B cell (primary cell): Measurements from ENCODE around the gene UTS2. TPM values are rescaled to one million over a fixed set of nuclear protein-coding genes. Genes with fewer than 3 reads are reported as not detected.

Experiments used
- ATAC-seq: fragments of 200-7000 bp; cut with Tn5 transposase; one replicate; pipeline ENCODE4 v1.10.0; 2021; ENCODE audit warnings: low read depth, mild to moderate bottlenecking, moderate number of reproducible peaks, moderate library complexity
- CTCF ChIA-PET: fragments of 350-600 bp; sonication (Branson Sonifier 250); formaldehyde crosslinking; loops from one replicate; lab custom pipeline; 2021; ENCODE audit warnings: antibody characterized with exemption, inconsistent platforms; lab: Charles Lee
- POLR2A ChIA-PET: fragments of 350-600 bp; sonication (Branson Sonifier 250); formaldehyde crosslinking; loops from one replicate; lab custom pipeline; 2021; ENCODE audit warnings: antibody characterized with exemption; lab: Charles Lee
- DNase-seq: peaks from one replicate; pipeline ENCODE4 v3.0.0; 2013
- H2AFZ ChIP-seq: 2 replicates; pipeline ENCODE4 v1.6.1; 2012; ENCODE audit warnings: mild to moderate bottlenecking, low read depth, low read length; ENCODE audit not compliant: insufficient read depth, poor library complexity, severe bottlenecking
- H3K27ac ChIP-seq, 2 donors: 1 replicate in 1 of 2; 2 replicates in 1 of 2; pipeline ENCODE4 v1.5.1; 2012 to 2013; ENCODE audit warnings: low read length in 2 of 2, mild to moderate bottlenecking in 2 of 2, moderate library complexity in 1 of 2
- H3K27me3 ChIP-seq, 4 experiments: fragments of 200-600 bp in 1 of 4; sonication (generic) in 1 of 4; replicated peaks in 1 of 4; 1 replicate in 2 of 4; 2 replicates in 2 of 4; pipeline versions ENCODE4 v1.6.1 to v1.7.0; 2013 to 2016; ENCODE audit warnings: low read length in 3 of 4, mild to moderate bottlenecking in 2 of 4, mixed read lengths in 1 of 4, moderate library complexity in 1 of 4; ENCODE audit not compliant: insufficient read depth in 4 of 4, control insufficient read depth in 3 of 4; ENCODE audit errors: control extremely low read depth in 1 of 4
- H3K36me3 ChIP-seq, 2 experiments: replicated peaks in 1 of 2; 1 replicate in 1 of 2; 2 replicates in 1 of 2; pipeline versions ENCODE4 v1.6.1 to v1.7.1; 2013; ENCODE audit warnings: low read length in 1 of 2; ENCODE audit not compliant: insufficient read depth in 2 of 2, control insufficient read depth in 1 of 2; ENCODE audit errors: control extremely low read depth in 1 of 2, extremely low read depth in 1 of 2
- H3K4me1 ChIP-seq, 2 donors: fragments of 200-600 bp in 1 of 2; sonication (generic) in 1 of 2; 1 replicate in 1 of 2; 2 replicates in 1 of 2; pipeline versions ENCODE4 v1.5.1 to v1.6.1; 2013 to 2017; ENCODE audit warnings: low read length in 2 of 2; ENCODE audit not compliant: control insufficient read depth in 2 of 2, insufficient read depth in 2 of 2
- H3K4me2 ChIP-seq: replicated peaks from 2 replicates; pipeline ENCODE3; 2012; ENCODE audit warnings: mild to moderate bottlenecking, low read depth, low read length; ENCODE audit not compliant: poor library complexity, severe bottlenecking
- H3K4me3 ChIP-seq, 5 experiments: fragments of 200-600 bp in 1 of 5; sonication (generic) in 1 of 5; 1 replicate in 3 of 5; 2 replicates in 2 of 5; pipeline versions ENCODE4 v1.5.1 to v1.7.0; 2011 to 2016; ENCODE audit warnings: low read length in 4 of 5, mild to moderate bottlenecking in 4 of 5, low read depth in 2 of 5, control low read depth in 1 of 5, moderate library complexity in 1 of 5; ENCODE audit not compliant: insufficient read depth in 1 of 5; ENCODE audit errors: control extremely low read depth in 1 of 5, extremely low read depth in 1 of 5
- H3K79me2 ChIP-seq: fragments of 200-600 bp; sonication (generic); one replicate; pipeline ENCODE4 v1.6.0; 2016; ENCODE audit warnings: low read length; ENCODE audit not compliant: control insufficient read depth, insufficient read depth
- H3K9ac ChIP-seq: fragments of 200-600 bp; sonication (generic); 2 replicates; pipeline ENCODE4 v1.6.1; 2017; ENCODE audit warnings: mild to moderate bottlenecking, low read length, moderate library complexity
- H3K9me3 ChIP-seq, 3 donors: one replicate each; pipeline versions ENCODE4 v1.6.1 to v1.7.1; 2013; ENCODE audit warnings: low read length in 2 of 3; ENCODE audit not compliant: control insufficient read depth in 2 of 3, insufficient read depth in 1 of 3; ENCODE audit errors: control extremely low read depth in 1 of 3
- H4K20me1 ChIP-seq: 2 replicates; pipeline ENCODE4 v1.6.0; 2012; ENCODE audit warnings: mild to moderate bottlenecking, low read length; ENCODE audit not compliant: insufficient read depth, control insufficient read depth, poor library complexity, severe bottlenecking
- H3K27ac Mint-ChIP-seq: one replicate; pipeline ENCODE4 v1.8.0; 2021; ENCODE audit warnings: mixed read lengths
- H3K27me3 Mint-ChIP-seq: one replicate; pipeline ENCODE4 v1.8.0; 2021; ENCODE audit warnings: mixed read lengths
- H3K4me1 Mint-ChIP-seq: one replicate; pipeline ENCODE4 v1.8.0; 2021; ENCODE audit warnings: mixed read lengths
- H3K4me3 Mint-ChIP-seq: one replicate; pipeline ENCODE4 v1.8.0; 2021; ENCODE audit warnings: mixed read lengths
- H3K9me3 Mint-ChIP-seq: one replicate; pipeline ENCODE4 v1.8.0; 2022; ENCODE audit warnings: mixed read lengths; ENCODE audit not compliant: insufficient read depth
- CTCF ChIP-seq: fragments of 200-600 bp; IDR thresholded peaks from one replicate; pipeline ENCODE4 v1.8.0; 2022; ENCODE audit warnings: antibody characterized with exemption, mild to moderate bottlenecking
- EZH2 ChIP-seq: IDR thresholded peaks from 2 replicates; pipeline ENCODE4 v1.6.1; 2012; ENCODE audit warnings: borderline replicate concordance, low read depth, mild to moderate bottlenecking, moderate library complexity, low read length; ENCODE audit not compliant: insufficient read depth, poor library complexity, severe bottlenecking
- WGBS: methylation state at CpG from one replicate; pipeline ENCODE4 v1.1.5; 2013; ENCODE audit warnings: missing lambda C conversion rate; ENCODE audit not compliant: insufficient coverage; 5-methylcytosine and 5-hydroxymethylcytosine counted together
- intact Hi-C: fragments of 100-400 bp; cut with micrococcal nuclease; formaldehyde crosslinking; loops from one replicate; pipeline ENCODE4 v1.10.0; 2022
- polyA plus RNA-seq: library from polyadenylated mRNA; depleted of rRNA; stranded (reverse); fragments of >200 nt; gene quantifications from 2 replicates; pipeline ENCODE4 v1.2.3, GENCODE V29; 2012
- total RNA-seq, 2 donors: library from RNA; stranded (reverse); fragments of 120-200 nt in 1 of 2; gene quantifications; 1 replicate in 1 of 2; 2 replicates in 1 of 2; pipeline versions ENCODE4 v1.2.3 to v1.2.4, GENCODE V29; 2013 to 2022

The UTS2 gene
- total and polyA plus RNA-seq, 2 donors (not counting 1 experiment from before 2014, with no cell fraction given) = 5.5 TPM; not detected in 1

- ATAC-seq = no peak
- H3K4me1 Mint-ChIP-seq = no peaks in the 10 kb centered on the region
- Histone ChIP-seq H2AFZ (no peak overlapping the region), H3K9me3 (peaks cover 3 to 13% (median 7%) of the 10 kb centered on the region in 3 donors), H3K9ac (no peak overlapping the region), H3K4me1 (no peaks in the 10 kb centered on the region), H3K4me2 (no peak overlapping the region), H3K4me3 (no peak overlapping the region), H3K27me3 (no peaks in the 10 kb centered on the region), H3K36me3 (peaks cover 0 to 13% of the 10 kb centered on the region in 2 experiments), H3K27ac (no peak overlapping the region), H4K20me1 (no peaks in the 10 kb centered on the region), H3K79me2 (no peaks in the 10 kb centered on the region)
- ChIA-PET CTCF (interaction anchor here (0.6 kb wide), 1 partner anchor 36 kb away, joined by 3 read pairs; no protein-coding TSS in a partner anchor), POLR2A (no interaction called here)
- WGBS = 97% methylated on average over 11 of the region's 13 CpGs
- peaks cover 13% of the 10 kb centered on the region for H3K9me3 Mint-ChIP-seq
- H3K27me3 Mint-ChIP-seq = peaks cover 4% of the 10 kb centered on the region
- TF ChIP-seq EZH2 (no peak), CTCF (no peak)
- no peak for DNase-seq
- intact Hi-C loops = no loop called here
- H3K27ac Mint-ChIP-seq = no peak overlapping the region
- H3K4me3 Mint-ChIP-seq = no peak overlapping the region
Observed at GRCh38 chr1:7809742-7810141, 43.1 kb downstream of the UTS2 start.

GRCh38 chr1:7808253-7808844 lies 44.5 kb downstream of the UTS2 start:
- no peak for ATAC-seq
- no CpG with 5 or more reads among the region's 1 CpG for WGBS

More at GRCh38 chr1:7808253-7808844, 44.5 kb downstream of the UTS2 start:
- peaks cover 4% of the 10 kb centered on the region for H3K27me3 Mint-ChIP-seq
- Histone ChIP-seq H3K4me2 (no peak overlapping the region), H3K4me1 (no peaks in the 10 kb centered on the region), H4K20me1 (no peaks in the 10 kb centered on the region), H3K27ac (no peak overlapping the region), H2AFZ (no peak overlapping the region), H3K36me3 (peaks cover 0 to 11% of the 10 kb centered on the region in 2 experiments), H3K4me3 (no peak overlapping the region), H3K27me3 (no peaks in the 10 kb centered on the region), H3K9me3 (peaks cover 0 to 4% (median 3%) of the 10 kb centered on the region in 3 donors), H3K79me2 (no peaks in the 10 kb centered on the region), H3K9ac (no peak overlapping the region)
- intact Hi-C loops = loop anchor here (1.0 kb wide), 1 partner anchor 94 kb away; no protein-coding TSS in a partner anchor
- DNase-seq = peak; percentile 39
- no peak overlapping the region for H3K4me3 Mint-ChIP-seq
- no peak overlapping the region for H3K27ac Mint-ChIP-seq
- H3K4me1 Mint-ChIP-seq = no peaks in the 10 kb centered on the region
- ChIA-PET CTCF (interaction anchor here (0.7 to 1.6 kb wide), 14 partner anchors 9 to 539 kb away, joined by 3 to 12 read pairs (median 3); no protein-coding TSS in a partner anchor), POLR2A (interaction anchor here (0.7 kb wide), 1 partner anchor 194 kb away, joined by 6 read pairs; no protein-coding TSS in a partner anchor)
- H3K9me3 Mint-ChIP-seq = peaks cover 5% of the 10 kb centered on the region
- TF ChIP-seq EZH2 (no peak), CTCF (peak; percentile 72)
